ENCODE data around the gene KIF1A. TPM values are rescaled to one million over a fixed set of nuclear protein-coding genes. Genes with fewer than 3 reads are reported as not detected.
A peak's percentile ranks its signal among the peaks of the same experiment; 100 is the strongest.

Gene KIF1A
- total RNA-seq, 1 experiment from 2014 or later: 0.14 TPM

DNA sequence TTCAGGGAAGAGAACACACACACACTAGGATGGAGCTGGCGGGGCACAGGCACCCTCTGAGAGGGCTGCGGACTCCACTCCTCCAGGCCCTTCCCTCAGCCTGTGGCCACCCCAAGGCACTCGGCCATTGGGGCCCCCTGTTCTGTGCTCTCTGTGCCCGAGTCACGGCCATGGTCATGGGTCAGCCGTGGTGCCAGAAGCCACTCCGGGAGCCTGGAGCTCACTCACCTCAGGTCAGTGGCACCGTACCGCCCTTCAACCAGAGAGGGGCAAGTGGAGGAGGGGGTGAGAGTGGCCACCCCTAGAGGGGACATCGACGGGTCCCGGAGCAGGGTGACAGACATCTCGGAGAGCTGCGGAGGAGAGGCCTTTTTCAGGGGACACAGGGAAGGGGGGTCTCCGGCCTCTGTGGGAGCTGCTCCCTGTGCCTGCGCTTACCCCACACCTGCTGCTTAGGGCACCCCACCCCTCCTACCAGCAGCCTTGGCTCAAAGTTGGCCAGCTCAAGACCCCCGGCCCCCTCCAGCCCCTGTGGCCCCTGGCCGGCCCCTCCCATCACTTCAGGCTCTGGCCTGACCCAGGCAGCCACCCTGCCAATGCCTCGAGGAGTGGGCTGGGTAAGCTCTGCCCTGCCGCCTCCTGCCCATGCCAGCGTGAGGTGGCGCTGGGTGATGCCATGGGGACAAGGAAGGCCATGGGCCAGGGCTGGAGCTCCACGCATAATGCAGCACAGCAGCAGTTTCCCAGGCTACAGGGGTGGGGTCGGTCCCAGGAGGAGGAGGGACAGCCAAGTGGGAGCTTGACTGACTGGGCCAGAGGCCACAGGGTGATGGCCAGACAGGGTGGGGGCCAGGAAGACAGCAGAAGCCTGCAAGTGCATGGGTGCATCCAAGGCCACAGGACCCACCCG is 99.1 kb downstream of the KIF1A start:
- DNase-seq (ENCODE audit: low read depth): no peak

GRCh38 chr2:240719676-240720545 is 100.1 kb downstream of the KIF1A start:
- DNase-seq (ENCODE audit: low read depth): no peak

- no peak for DNase-seq (ENCODE audit: low read depth)
Observed at GRCh38 chr2:240718896-240719490, 101.0 kb downstream of the KIF1A start.

GRCh38 chr2:240717681-240718581 is 102.1 kb downstream of the KIF1A start:
- DNase-seq (ENCODE audit: low read depth): no peak

DNA sequence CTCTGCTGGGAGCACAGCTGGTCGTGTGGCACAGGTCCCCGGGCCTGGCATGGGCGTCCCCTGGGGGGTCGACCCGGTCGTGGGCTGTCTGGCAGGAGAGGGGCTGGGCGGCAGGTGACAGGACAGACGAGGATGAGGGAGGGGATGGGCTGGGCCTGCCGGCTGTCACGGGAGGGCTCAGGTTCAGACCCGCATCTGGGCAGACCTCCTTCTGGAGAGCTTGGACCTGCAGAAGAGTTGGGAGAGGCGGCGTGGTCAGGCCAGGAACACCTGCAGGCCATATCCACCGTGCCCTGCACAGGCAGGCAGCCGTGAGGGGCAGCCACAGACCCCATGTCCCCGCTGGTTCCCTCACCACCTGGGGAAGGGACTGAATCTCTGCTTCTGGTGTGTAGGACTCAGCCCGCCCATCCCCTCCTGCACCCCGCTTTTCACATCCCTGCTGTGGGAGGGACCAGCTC is 102.8 kb downstream of the KIF1A start:
- no peak for DNase-seq (ENCODE audit: low read depth)

DNA sequence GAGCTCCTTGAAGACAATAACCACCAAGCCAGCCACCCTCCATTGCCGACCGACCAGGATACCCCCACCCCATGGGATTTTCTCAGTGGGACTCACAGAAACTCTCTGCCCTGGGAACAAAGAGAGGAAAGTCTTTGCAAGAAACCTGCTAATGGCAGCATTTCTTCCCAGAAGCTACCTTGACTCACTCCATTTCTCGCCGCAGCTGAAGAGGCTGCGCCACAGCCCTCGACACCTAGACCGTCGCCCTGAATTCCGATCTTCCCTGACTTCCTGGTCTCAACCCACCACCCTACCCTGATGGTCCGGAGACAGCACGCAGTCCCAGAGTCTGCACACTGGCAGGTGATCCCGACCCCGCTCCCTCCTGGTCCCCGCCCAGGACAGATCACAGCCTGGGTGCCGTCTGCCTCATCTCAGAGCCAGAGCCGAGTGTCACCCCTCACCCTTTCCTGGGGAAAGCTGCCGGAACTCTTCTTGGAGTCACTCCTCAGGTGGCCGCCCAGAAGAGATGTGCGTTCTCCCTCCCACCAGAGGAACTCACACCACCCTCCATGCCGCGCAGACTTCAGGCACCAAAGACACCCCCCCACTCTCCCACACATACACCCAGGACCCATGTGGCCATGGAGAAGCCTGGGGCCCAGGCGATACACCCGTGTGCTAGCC is 103.8 kb downstream of the KIF1A start:
- DNase-seq (ENCODE audit: low read depth): no peak

- no peak for DNase-seq (ENCODE audit: low read depth)
Observed at GRCh38 chr2:240714747-240715725, 105.0 kb downstream of the KIF1A start.

- no peak for DNase-seq (ENCODE audit: low read depth)
Observed at GRCh38 chr2:240713928-240714746, 105.9 kb downstream of the KIF1A start.

- DNase-seq (ENCODE audit: low read depth): no peak
Observed at GRCh38 chr2:240713071-240713927, 106.7 kb downstream of the KIF1A start.

- DNase-seq (ENCODE audit: low read depth): no peak
Observed at GRCh38 chr2:240712121-240712520, 107.9 kb downstream of the KIF1A start.

DNA sequence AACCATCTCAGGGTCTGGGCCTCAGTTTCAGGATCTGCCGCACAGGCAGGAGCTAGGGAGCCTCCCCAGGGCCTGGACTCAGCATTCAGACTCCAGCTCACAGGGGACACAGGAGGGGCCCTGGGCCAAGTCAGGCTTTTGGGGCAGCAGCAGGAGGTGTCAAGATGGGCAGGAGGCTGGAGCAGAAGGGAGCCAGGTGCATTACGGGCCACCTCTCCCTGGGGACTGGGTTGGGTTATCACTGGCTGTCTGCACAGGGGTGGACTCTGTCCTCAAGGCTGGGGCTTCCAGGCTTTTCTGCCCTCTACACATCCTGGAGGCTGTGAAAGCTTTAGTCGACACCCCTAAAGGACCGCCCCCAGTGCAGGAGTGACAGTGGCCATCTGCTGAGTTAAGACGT is 108.3 kb downstream of the KIF1A start:
- DNase-seq (ENCODE audit: low read depth): no peak

GRCh38 chr2:240711296-240711695 is 108.7 kb downstream of the KIF1A start:
- DNase-seq (ENCODE audit: low read depth): no peak

DNA sequence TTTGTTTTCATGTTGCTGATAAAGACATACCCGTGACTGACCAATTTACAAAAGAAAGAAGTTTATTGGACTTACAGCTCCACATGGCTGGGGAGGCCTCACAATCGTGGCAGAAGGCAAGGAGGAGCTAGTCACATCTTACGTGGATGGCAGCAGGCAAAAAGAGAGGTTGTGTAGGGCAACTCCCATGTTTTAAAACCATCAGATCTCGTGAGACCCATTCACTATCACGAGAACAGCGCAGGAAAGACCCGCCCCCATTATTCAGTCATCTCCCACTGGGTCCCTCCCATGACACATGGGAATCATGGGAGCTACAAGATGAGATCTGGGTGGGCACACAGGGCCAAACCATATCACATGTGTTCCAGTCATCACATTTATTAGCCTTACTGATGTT is 111.6 kb downstream of the KIF1A start:
- peak; percentile 23 for DNase-seq (ENCODE audit: low read depth)

GRCh38 chr2:240707821-240708220 is 112.2 kb downstream of the KIF1A start:
- DNase-seq (ENCODE audit: low read depth): no peak

GRCh38 chr2:240707043-240707756 is 112.8 kb downstream of the KIF1A start:
- DNase-seq (ENCODE audit: low read depth): no peak

GRCh38 chr2:240705204-240705791 is 114.7 kb downstream of the KIF1A start:
- DNase-seq (ENCODE audit: low read depth): no peak
